Sigmoid colon (tissue), 4 donors: ENCODE measurements around the gene SND1.
"Not testable (repeated sequence)": the region's sequence is repeated elsewhere in the genome, so short reads cannot be mapped to it uniquely, and the experiment has no call there.

ENCODE experiments used
- CTCF ChIP-seq, 4 experiments: fragments of 450-650 bp in 3 of 4; fragments of 200-600 bp in 1 of 4; IDR thresholded peaks; one replicate each; pipeline ENCODE4 v1.5.1; 2016 to 2019; ENCODE audit warnings: antibody characterized with exemption in 4 of 4, mild to moderate bottlenecking in 3 of 4, moderate library complexity in 2 of 4
- EP300 ChIP-seq, 4 donors: sonication (generic); formaldehyde crosslinking; IDR thresholded peaks; one replicate each; pipeline ENCODE4 v1.6.1; 2017; ENCODE audit warnings: antibody characterized with exemption in 4 of 4
- POLR2A ChIP-seq, 2 donors: fragments of 450-650 bp; IDR thresholded peaks; one replicate each; pipeline ENCODE4 v1.6.1; 2016; ENCODE audit warnings: antibody characterized with exemption in 2 of 2, mild to moderate bottlenecking in 2 of 2, moderate library complexity in 2 of 2
- POLR2AphosphoS5 ChIP-seq, 4 donors: sonication (generic); formaldehyde crosslinking; IDR thresholded peaks; one replicate each; pipeline ENCODE4 v1.6.1; 2017; ENCODE audit warnings: antibody characterized with exemption in 4 of 4

DNA sequence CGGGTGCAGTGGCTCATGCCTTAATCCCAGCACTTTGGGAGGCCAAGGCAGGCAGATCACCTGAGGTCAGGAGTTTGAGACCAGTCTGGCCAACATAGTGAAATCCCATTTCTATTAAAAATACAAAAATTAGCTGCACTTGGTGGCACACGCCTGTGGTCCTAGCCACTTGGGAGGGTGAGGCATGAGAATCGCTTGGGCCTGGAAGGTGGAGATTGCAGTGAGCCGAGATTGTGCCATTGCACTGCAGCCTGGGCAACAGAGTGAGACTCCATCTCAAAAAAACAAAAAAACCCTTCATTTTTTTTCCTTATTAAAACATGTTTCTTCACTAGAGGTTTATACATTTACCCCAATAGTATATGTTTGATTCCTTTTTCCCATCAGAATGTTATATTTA, 22.9 kb downstream of the SND1 start:
- not testable (repeated sequence) for TF ChIP-seq CTCF, POLR2A, EP300, POLR2AphosphoS5 (IDR thresholded peaks at IDR 0.05)
